HCT116 (cell line): ENCODE results near the gene KAZN.

Experiments
- ELF1 ChIP-seq: IDR thresholded peaks from 2 replicates; pipeline ENCODE4 v1.6.1; 2012; ENCODE audit warnings: low read depth, borderline replicate concordance
- POLR2A ChIP-seq: IDR thresholded peaks from 2 replicates; pipeline ENCODE4 v1.7.0; 2011; ENCODE audit warnings: borderline replicate concordance; ENCODE audit not compliant: insufficient read depth, insufficient read length; ENCODE audit errors: extremely low read depth
- POLR2AphosphoS5 ChIP-seq: IDR thresholded peaks from 2 replicates; pipeline ENCODE4 v1.6.1; 2011; ENCODE audit warnings: mild to moderate bottlenecking, low read depth, low read length, moderate library complexity
- RAD21 ChIP-seq: IDR thresholded peaks from 2 replicates; pipeline ENCODE4 v1.6.1; 2012; ENCODE audit warnings: low read depth, mild to moderate bottlenecking
- SIN3A ChIP-seq: IDR thresholded peaks from 2 replicates; pipeline ENCODE4 v1.6.1; 2012; ENCODE audit warnings: low read depth
- TF ChIP-seq, protein P1 (sequence below): IDR thresholded peaks from 2 replicates; pipeline ENCODE4 v1.6.1; 2012
- TF ChIP-seq, protein P2 (sequence below): IDR thresholded peaks from 2 replicates; pipeline ENCODE4 v1.6.1; 2012
- TF ChIP-seq, protein P3 (sequence below), 3 experiments: fragments of 200-600 bp in 1 of 3; sonication (generic) in 1 of 3; IDR thresholded peaks in 2 of 3; conservative IDR thresholded peaks in 1 of 3; 2 replicates each; pipeline ENCODE4 v1.5.1; 2012 to 2017; ENCODE audit warnings: low read depth in 2 of 3, low read length in 2 of 3, antibody characterized with exemption in 1 of 3, borderline replicate concordance in 1 of 3, control low read depth in 1 of 3, mild to moderate bottlenecking in 1 of 3, mixed read lengths in 1 of 3, mixed run types in 1 of 3, moderate library complexity in 1 of 3; ENCODE audit not compliant: insufficient read depth in 1 of 3

DNA sequence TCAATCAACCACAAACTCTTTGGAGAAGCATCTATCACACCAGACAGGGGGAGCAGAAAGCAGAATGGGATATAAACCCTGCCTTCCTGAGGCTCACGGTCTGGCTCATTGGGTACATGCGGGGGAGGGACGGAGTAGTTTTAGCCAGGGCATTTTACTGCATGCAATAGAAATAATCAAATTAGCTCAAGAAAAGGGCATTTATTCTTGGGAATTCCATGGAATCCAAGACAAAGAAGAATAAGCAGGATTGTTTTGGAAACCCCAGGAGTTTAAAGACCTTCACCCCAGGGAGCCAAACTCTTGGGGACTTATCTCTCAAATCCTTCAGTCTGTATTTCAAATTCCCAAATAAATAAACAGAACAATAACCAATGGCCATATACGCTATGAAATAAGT, 5.2 kb upstream of the KAZN start:
- TF ChIP-seq POLR2A (no peak), POLR2AphosphoS5 (no peak), RAD21 (no peak), ELF1 (no peak), SIN3A (no peak)
- TF ChIP-seq, protein P1, sequence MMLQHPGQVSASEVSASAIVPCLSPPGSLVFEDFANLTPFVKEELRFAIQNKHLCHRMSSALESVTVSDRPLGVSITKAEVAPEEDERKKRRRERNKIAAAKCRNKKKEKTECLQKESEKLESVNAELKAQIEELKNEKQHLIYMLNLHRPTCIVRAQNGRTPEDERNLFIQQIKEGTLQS = no peak
- TF ChIP-seq, protein P2, sequence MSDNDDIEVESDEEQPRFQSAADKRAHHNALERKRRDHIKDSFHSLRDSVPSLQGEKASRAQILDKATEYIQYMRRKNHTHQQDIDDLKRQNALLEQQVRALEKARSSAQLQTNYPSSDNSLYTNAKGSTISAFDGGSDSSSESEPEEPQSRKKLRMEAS = no peak
- TF ChIP-seq, protein P3, sequence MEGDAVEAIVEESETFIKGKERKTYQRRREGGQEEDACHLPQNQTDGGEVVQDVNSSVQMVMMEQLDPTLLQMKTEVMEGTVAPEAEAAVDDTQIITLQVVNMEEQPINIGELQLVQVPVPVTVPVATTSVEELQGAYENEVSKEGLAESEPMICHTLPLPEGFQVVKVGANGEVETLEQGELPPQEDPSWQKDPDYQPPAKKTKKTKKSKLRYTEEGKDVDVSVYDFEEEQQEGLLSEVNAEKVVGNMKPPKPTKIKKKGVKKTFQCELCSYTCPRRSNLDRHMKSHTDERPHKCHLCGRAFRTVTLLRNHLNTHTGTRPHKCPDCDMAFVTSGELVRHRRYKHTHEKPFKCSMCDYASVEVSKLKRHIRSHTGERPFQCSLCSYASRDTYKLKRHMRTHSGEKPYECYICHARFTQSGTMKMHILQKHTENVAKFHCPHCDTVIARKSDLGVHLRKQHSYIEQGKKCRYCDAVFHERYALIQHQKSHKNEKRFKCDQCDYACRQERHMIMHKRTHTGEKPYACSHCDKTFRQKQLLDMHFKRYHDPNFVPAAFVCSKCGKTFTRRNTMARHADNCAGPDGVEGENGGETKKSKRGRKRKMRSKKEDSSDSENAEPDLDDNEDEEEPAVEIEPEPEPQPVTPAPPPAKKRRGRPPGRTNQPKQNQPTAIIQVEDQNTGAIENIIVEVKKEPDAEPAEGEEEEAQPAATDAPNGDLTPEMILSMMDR (IDR thresholded peaks at IDR 0.05 in 2 of 3, conservative IDR thresholded peaks at IDR 0.05 in 1 of 3; ENCODE audit: borderline replicate concordance in 1 of 3, insufficient read depth in 1 of 3, low read depth in 2 of 3, low read length in 2 of 3) = no peak
